Peyer's patch (tissue), 4 donors: ENCODE results near the gene KCNC1. TPM values are rescaled to one million over a fixed set of nuclear protein-coding genes. Genes with fewer than 3 reads are reported as not detected.

Source experiments
- DNase-seq, 3 donors: peaks; one replicate each; pipeline ENCODE4 v3.0.0-alpha.2; 2017 to 2019
- H3K27ac ChIP-seq, 4 donors: fragments of 200-600 bp; sonication (generic); one replicate each; pipeline ENCODE4 v1.5.1; 2016 to 2019
- H3K27me3 ChIP-seq, 2 donors: fragments of 200-600 bp; sonication (generic); one replicate each; pipeline ENCODE4 v1.5.1; 2019
- H3K36me3 ChIP-seq, 3 donors: fragments of 200-600 bp; sonication (generic); one replicate each; pipeline ENCODE4 v1.5.1; 2016 to 2019
- H3K4me1 ChIP-seq, 4 donors: fragments of 200-600 bp; sonication (generic); one replicate each; pipeline ENCODE4 v1.5.1; 2016 to 2019
- H3K4me3 ChIP-seq, 4 donors: fragments of 200-600 bp; sonication (generic); 1 replicate in 3 of 4; 2 replicates in 1 of 4; pipeline ENCODE4 v1.5.1; 2016 to 2019; ENCODE audit warnings: mild to moderate bottlenecking in 1 of 4
- H3K9me3 ChIP-seq, 4 donors: fragments of 200-600 bp; sonication (generic); one replicate each; pipeline ENCODE4 v1.5.1; 2016 to 2019; ENCODE audit warnings: mild to moderate bottlenecking in 1 of 4
- POLR2A ChIP-seq, 2 donors: fragments of 450-650 bp; IDR thresholded peaks; one replicate each; pipeline ENCODE4 v1.5.1; 2017; ENCODE audit warnings: antibody characterized with exemption in 2 of 2, mild to moderate bottlenecking in 2 of 2, moderate library complexity in 2 of 2
- total RNA-seq, 4 donors: library from RNA; depleted of rRNA; stranded (reverse); fragments of >200 nt; gene quantifications; one replicate each; pipeline ENCODE4 v1.1.0, GENCODE V29; 2016
- TF ChIP-seq, protein P1 (sequence below), 6 experiments: fragments of 450-650 bp in 4 of 6; fragments of 200-600 bp in 2 of 6; sonication (generic) in 1 of 6; IDR thresholded peaks; one replicate each; pipeline ENCODE4 v1.5.1; 2017 to 2019; ENCODE audit warnings: antibody characterized with exemption in 6 of 6, mild to moderate bottlenecking in 3 of 6, moderate library complexity in 1 of 6

KCNC1 gene
- total RNA-seq, 4 donors from 2014 or later: 0.13 to 9.9 TPM; not detected in 2

DNA sequence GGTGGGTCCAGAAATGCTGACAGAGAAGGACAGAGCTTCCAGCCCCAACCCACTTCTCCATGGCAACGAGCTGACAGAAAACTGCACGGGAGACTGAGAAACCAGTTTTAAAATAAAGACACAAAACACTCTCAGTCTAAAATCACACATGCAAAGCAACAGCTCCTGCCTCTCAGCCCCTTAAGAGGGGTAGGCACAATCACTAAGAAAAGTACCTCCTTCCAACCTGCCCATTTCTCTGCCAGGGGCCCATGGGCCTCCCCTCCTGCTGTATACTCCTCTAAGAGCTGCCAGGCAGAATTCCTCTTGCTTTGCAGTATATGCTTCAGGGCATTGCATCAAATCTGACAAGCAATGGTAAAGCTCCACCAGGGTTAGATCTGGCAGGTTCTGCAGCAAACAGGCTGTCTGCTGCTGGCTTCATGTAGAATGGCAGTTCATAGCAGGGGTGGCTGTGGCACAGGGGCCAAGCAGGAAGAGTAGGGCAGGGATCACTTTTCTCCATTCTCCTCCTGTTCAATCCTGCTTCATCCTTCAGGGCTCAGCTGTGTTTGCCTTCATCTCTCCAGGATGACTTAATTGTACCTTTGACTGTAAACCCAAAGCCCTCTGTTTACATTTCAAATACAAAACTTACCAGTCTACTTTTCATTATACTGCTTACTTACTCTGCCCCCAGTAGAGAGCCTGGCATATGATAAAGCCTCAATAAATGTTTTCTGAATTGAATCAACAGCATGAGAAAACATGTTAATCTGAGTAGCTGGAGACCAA, 77.7 kb downstream of the KCNC1 start:
- H3K4me3 ChIP-seq: no peak overlapping the region
- no peak overlapping the region for H3K27ac ChIP-seq
- H3K27me3 ChIP-seq: no peaks in the 10 kb centered on the region
- no peak for DNase-seq
- peaks cover 0 to 9% (median 0%) of the 10 kb centered on the region in 4 donors for H3K4me1 ChIP-seq
- no peaks in the 10 kb centered on the region for H3K36me3 ChIP-seq
- no peak for TF ChIP-seq POLR2A (IDR thresholded peaks at IDR 0.05)
- TF ChIP-seq, protein P1, sequence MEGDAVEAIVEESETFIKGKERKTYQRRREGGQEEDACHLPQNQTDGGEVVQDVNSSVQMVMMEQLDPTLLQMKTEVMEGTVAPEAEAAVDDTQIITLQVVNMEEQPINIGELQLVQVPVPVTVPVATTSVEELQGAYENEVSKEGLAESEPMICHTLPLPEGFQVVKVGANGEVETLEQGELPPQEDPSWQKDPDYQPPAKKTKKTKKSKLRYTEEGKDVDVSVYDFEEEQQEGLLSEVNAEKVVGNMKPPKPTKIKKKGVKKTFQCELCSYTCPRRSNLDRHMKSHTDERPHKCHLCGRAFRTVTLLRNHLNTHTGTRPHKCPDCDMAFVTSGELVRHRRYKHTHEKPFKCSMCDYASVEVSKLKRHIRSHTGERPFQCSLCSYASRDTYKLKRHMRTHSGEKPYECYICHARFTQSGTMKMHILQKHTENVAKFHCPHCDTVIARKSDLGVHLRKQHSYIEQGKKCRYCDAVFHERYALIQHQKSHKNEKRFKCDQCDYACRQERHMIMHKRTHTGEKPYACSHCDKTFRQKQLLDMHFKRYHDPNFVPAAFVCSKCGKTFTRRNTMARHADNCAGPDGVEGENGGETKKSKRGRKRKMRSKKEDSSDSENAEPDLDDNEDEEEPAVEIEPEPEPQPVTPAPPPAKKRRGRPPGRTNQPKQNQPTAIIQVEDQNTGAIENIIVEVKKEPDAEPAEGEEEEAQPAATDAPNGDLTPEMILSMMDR (IDR thresholded peaks at IDR 0.05): no peak
- no peaks in the 10 kb centered on the region for H3K9me3 ChIP-seq

DNA sequence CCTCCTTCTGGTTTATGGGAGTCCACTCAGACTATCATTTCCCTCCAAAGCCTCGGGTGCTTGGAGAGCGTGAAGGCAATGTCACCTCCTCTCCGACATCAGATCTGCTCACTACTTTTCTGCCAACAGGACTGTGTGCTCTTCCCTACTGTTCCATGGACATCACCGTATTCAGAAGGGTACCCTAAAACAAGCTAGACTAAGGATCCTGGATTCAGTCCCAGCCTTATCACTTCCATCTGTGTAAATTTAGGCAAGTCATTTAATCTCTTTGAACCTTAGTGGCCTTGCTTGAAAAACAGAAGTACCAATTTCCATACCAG, 78.2 kb downstream of the KCNC1 start:
- Histone ChIP-seq H3K36me3 (no peaks in the 10 kb centered on the region), H3K4me3 (no peak overlapping the region), H3K27ac (no peak overlapping the region), H3K9me3 (no peaks in the 10 kb centered on the region), H3K27me3 (no peaks in the 10 kb centered on the region), H3K4me1 (peaks cover 0 to 9% (median 0%) of the 10 kb centered on the region in 4 donors)
- TF ChIP-seq POLR2A (IDR thresholded peaks at IDR 0.05): no peak
- TF ChIP-seq, protein P1 (IDR thresholded peaks at IDR 0.05): no peak
- no peak for DNase-seq

- TF ChIP-seq POLR2A (IDR thresholded peaks at IDR 0.05): no peak
- TF ChIP-seq, protein P1 (IDR thresholded peaks at IDR 0.05): no peak
- H3K27me3 ChIP-seq: no peaks in the 10 kb centered on the region
- no peak overlapping the region for H3K4me3 ChIP-seq
- H3K36me3 ChIP-seq: no peaks in the 10 kb centered on the region
- H3K9me3 ChIP-seq: no peaks in the 10 kb centered on the region
- no peak overlapping the region for H3K27ac ChIP-seq
- H3K4me1 ChIP-seq: peaks cover 0 to 9% (median 0%) of the 10 kb centered on the region in 4 donors
- no peak for DNase-seq
These were observed 78.9 kb downstream of the KCNC1 start for GRCh38 chr11:17813391-17814059.

DNA sequence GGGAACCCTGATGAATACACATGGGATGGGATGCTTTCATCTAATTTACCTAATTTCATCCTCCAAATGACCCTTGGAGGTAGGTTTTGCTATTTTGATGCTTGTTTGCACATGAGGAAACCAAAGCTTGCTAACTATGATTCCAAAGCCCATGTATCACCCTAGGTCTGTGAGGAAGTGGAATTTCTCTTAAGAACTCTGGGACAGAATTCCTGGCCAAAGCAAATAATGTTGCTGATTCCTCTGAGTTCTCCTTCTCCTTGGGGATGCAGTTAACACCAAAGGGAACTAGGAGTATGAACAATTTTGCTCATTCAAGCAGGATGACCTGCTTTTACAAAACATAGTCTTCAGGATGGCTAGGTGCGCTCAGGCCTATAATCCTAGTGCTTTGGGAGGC, 80.0 kb downstream of the KCNC1 start:
- Histone ChIP-seq H3K9me3 (no peaks in the 10 kb centered on the region), H3K27ac (no peak overlapping the region), H3K4me1 (peaks cover 0 to 9% (median 0%) of the 10 kb centered on the region in 4 donors), H3K27me3 (no peaks in the 10 kb centered on the region), H3K36me3 (no peaks in the 10 kb centered on the region), H3K4me3 (no peak overlapping the region)
- TF ChIP-seq, protein P1 (IDR thresholded peaks at IDR 0.05): no peak
- TF ChIP-seq POLR2A (IDR thresholded peaks at IDR 0.05): no peak
- DNase-seq: no peak

DNA sequence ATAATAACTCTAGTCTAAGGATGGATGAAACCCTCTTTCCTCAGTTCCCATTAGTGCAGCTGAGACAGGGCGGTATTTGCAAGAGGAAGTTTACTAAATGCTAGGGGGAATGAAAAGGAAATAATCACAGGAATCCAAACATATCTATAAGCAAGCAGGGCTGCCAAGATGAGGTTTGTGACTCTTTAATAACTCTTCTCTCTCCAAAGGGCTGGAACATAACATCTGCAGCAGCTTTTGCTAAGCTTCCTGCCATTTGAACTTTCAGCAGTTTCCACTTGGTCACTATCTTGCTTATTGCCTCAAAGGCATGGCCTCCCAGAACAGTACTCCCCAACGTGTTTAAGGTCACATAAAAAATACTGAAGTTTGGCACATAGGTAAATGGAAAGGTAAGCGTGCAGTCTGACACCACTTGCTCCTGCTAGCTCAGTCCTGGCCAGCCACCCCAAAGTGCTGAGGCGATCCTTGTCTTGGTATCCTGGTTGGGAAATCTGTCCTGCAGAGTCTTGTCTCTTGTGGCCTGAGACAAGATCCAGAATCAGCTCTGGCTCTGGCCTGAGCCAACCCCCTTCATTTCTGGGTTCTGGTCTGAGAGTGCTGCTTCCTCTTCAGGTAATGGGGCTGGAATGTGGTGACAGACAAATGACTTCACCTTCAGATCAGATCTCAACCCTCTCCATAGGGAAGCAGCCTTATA, 81.8 kb downstream of the KCNC1 start:
- H3K4me3 ChIP-seq: no peak overlapping the region
- H3K4me1 ChIP-seq: peaks cover 0 to 9% (median 0%) of the 10 kb centered on the region in 4 donors
- H3K27me3 ChIP-seq: no peaks in the 10 kb centered on the region
- TF ChIP-seq POLR2A (IDR thresholded peaks at IDR 0.05): no peak
- DNase-seq: no peak
- H3K36me3 ChIP-seq: no peaks in the 10 kb centered on the region
- no peak overlapping the region for H3K27ac ChIP-seq
- H3K9me3 ChIP-seq: no peaks in the 10 kb centered on the region
